H1 (cell line): Measurements from ENCODE around the gene NBAS. TPM values are rescaled to one million over a fixed set of nuclear protein-coding genes. Genes with fewer than 3 reads are reported as not detected.
A peak's percentile ranks its signal among the peaks of the same experiment; 100 is the strongest.

Experiments used
- CTCF ChIA-PET: fragments of 300-600 bp; sonication (Branson Sonifier 250); formaldehyde crosslinking; loops from one replicate; lab custom pipeline; 2021; ENCODE audit not compliant: partially characterized antibody; lab: Charles Lee
- POLR2A ChIA-PET: fragments of 300-600 bp; sonication (Branson Sonifier 250); formaldehyde crosslinking; loops from one replicate; lab custom pipeline; 2021; ENCODE audit warnings: inconsistent platforms; ENCODE audit not compliant: partially characterized antibody; lab: Charles Lee
- DNase-seq, 2 experiments: peaks; one replicate each; pipeline versions ENCODE4 v3.0.0 to v3.0.0-alpha.2; 2010 to 2022; ENCODE audit warnings: low spot score in 2 of 2, low read depth in 1 of 2, mixed read lengths in 1 of 2
- FAIRE-seq: peaks from 2 replicates; lab custom pipeline; 2011; peaks lifted over from hg19 to GRCh38; lab: Jason Lieb, UNC
- H2AFZ ChIP-seq: 2 replicates; pipeline ENCODE4 v1.8.1; 2012; ENCODE audit warnings: low read length, inconsistent platforms
- H2AK5ac ChIP-seq: 2 replicates; pipeline ENCODE4 v1.6.1; 2013; ENCODE audit warnings: low read depth, low read length
- H2BK120ac ChIP-seq: replicated peaks from 2 replicates; pipeline ENCODE3; 2013; ENCODE audit warnings: low read depth, low read length, inconsistent platforms
- H2BK12ac ChIP-seq: 2 replicates; pipeline ENCODE4 v1.6.1; 2013; ENCODE audit warnings: low read depth, low read length
- H2BK15ac ChIP-seq: 2 replicates; pipeline ENCODE4 v1.6.1; 2013; ENCODE audit warnings: low read length
- H2BK20ac ChIP-seq: 2 replicates; pipeline ENCODE4 v1.6.1; 2013; ENCODE audit warnings: low read length
- H2BK5ac ChIP-seq: 2 replicates; pipeline ENCODE4 v1.6.1; 2013; ENCODE audit warnings: low read depth, low read length
- H3K14ac ChIP-seq: 2 replicates; pipeline ENCODE4 v1.6.1; 2013; ENCODE audit warnings: inconsistent platforms; ENCODE audit not compliant: insufficient read length
- H3K18ac ChIP-seq: 2 replicates; pipeline ENCODE4 v1.6.1; 2013; ENCODE audit warnings: low read length; ENCODE audit errors: extremely low read depth
- H3K23ac ChIP-seq: 2 replicates; pipeline ENCODE4 v1.6.1; 2013; ENCODE audit warnings: inconsistent platforms; ENCODE audit not compliant: insufficient read length
- H3K23me2 ChIP-seq: 2 replicates; pipeline ENCODE4 v1.6.1; 2013; ENCODE audit warnings: low read depth, low read length
- H3K27ac ChIP-seq: 2 replicates; pipeline ENCODE4 v1.6.1; 2011; ENCODE audit warnings: low read depth, low read length, inconsistent platforms
- H3K27me3 ChIP-seq, 4 experiments: replicated peaks in 1 of 4; 1 replicate in 1 of 4; 2 replicates in 3 of 4; pipeline versions ENCODE4 v1.6.1 to v1.8.1; 2011 to 2013; ENCODE audit warnings: low read length in 3 of 4, mild to moderate bottlenecking in 3 of 4, inconsistent platforms in 2 of 4, mixed read lengths in 2 of 4, moderate library complexity in 1 of 4; ENCODE audit not compliant: control insufficient read depth in 3 of 4, insufficient read depth in 3 of 4; ENCODE audit errors: extremely low read depth in 1 of 4
- H3K36me3 ChIP-seq, 4 experiments: 2 replicates each; pipeline versions ENCODE4 v1.6.1 to v1.8.1; 2011 to 2013; ENCODE audit warnings: mild to moderate bottlenecking in 4 of 4, low read length in 3 of 4, moderate library complexity in 2 of 4, control low read depth in 1 of 4, inconsistent platforms in 1 of 4; ENCODE audit not compliant: insufficient read depth in 4 of 4, control insufficient read depth in 2 of 4
- H3K4ac ChIP-seq: replicated peaks from 2 replicates; pipeline ENCODE3; 2013; ENCODE audit warnings: low read length, low read depth, mixed read lengths, inconsistent platforms; ENCODE audit not compliant: insufficient read length
- H3K4me1 ChIP-seq, 4 experiments: replicated peaks in 1 of 4; 1 replicate in 1 of 4; 2 replicates in 3 of 4; pipeline versions ENCODE4 v1.6.1 to v1.8.1; 2011 to 2013; ENCODE audit warnings: low read length in 3 of 4, inconsistent platforms in 2 of 4, mixed read lengths in 1 of 4; ENCODE audit not compliant: insufficient read depth in 4 of 4, control insufficient read depth in 3 of 4
- H3K4me2 ChIP-seq, 2 experiments: 2 replicates each; pipeline versions ENCODE4 v1.6.1 to v1.8.1; 2011 to 2013; ENCODE audit warnings: low read depth in 2 of 2, low read length in 2 of 2, control low read depth in 1 of 2, inconsistent platforms in 1 of 2, mild to moderate bottlenecking in 1 of 2; ENCODE audit not compliant: insufficient read depth in 1 of 2
- H3K4me3 ChIP-seq, 4 experiments: fragments of 200-600, 300-600 bp in 1 of 4; sonication (generic), shearing (Covaris generic), sonication (Bioruptor Twin) in 1 of 4; 2 replicates each; pipeline versions ENCODE4 v1.5.1 to v1.8.1; 2011 to 2016; ENCODE audit warnings: low read length in 4 of 4, low read depth in 3 of 4, control low read depth in 2 of 4, inconsistent platforms in 2 of 4, mild to moderate bottlenecking in 2 of 4, mixed read lengths in 1 of 4, moderate library complexity in 1 of 4; ENCODE audit not compliant: insufficient read depth in 2 of 4; ENCODE audit errors: extremely low read depth in 1 of 4
- H3K56ac ChIP-seq: replicated peaks from 2 replicates; pipeline ENCODE3; 2013; ENCODE audit warnings: low read depth, mild to moderate bottlenecking, mixed read lengths, low read length, inconsistent platforms; ENCODE audit not compliant: insufficient read length
- H3K79me1 ChIP-seq: 2 replicates; pipeline ENCODE4 v1.6.1; 2013; ENCODE audit warnings: low read depth, low read length, control low read depth
- H3K79me2 ChIP-seq, 2 experiments: 2 replicates each; pipeline versions ENCODE4 v1.6.1 to v1.8.1; 2012 to 2013; ENCODE audit warnings: low read length in 2 of 2, mild to moderate bottlenecking in 2 of 2, inconsistent platforms in 1 of 2; ENCODE audit not compliant: insufficient read depth in 2 of 2, control insufficient read depth in 1 of 2
- H3K9ac ChIP-seq, 4 experiments: replicated peaks in 1 of 4; 1 replicate in 1 of 4; 2 replicates in 3 of 4; pipeline versions ENCODE4 v1.6.1 to v1.8.1; 2011 to 2013; ENCODE audit warnings: low read depth in 3 of 4, low read length in 3 of 4, control low read depth in 2 of 4, mild to moderate bottlenecking in 2 of 4, moderate library complexity in 2 of 4, inconsistent platforms in 1 of 4; ENCODE audit errors: extremely low read depth in 1 of 4
- H3K9me3 ChIP-seq, 2 experiments: 2 replicates each; pipeline versions ENCODE4 v1.6.1 to v1.8.1; 2012 to 2013; ENCODE audit warnings: mild to moderate bottlenecking in 2 of 2, moderate library complexity in 2 of 2, control low read depth in 1 of 2, inconsistent platforms in 1 of 2, low read depth in 1 of 2, low read length in 1 of 2, mixed read lengths in 1 of 2; ENCODE audit not compliant: insufficient read depth in 2 of 2
- H4K20me1 ChIP-seq, 2 experiments: replicated peaks in 1 of 2; 2 replicates each; pipeline versions ENCODE3 to v1.8.1; 2011 to 2013; ENCODE audit warnings: inconsistent platforms in 2 of 2, low read length in 2 of 2, mild to moderate bottlenecking in 1 of 2; ENCODE audit not compliant: insufficient read depth in 2 of 2, control insufficient read depth in 1 of 2
- H4K5ac ChIP-seq: 2 replicates; pipeline ENCODE4 v1.6.1; 2013; ENCODE audit warnings: low read length, low read depth, mixed read lengths, inconsistent platforms; ENCODE audit not compliant: insufficient read length
- H4K8ac ChIP-seq: 2 replicates; pipeline ENCODE4 v1.8.0; 2013; ENCODE audit warnings: mild to moderate bottlenecking, moderate library complexity, low read length, inconsistent platforms; ENCODE audit not compliant: insufficient read depth; ENCODE audit errors: extremely low read depth
- H4K91ac ChIP-seq: replicated peaks from 2 replicates; pipeline ENCODE3; 2013; ENCODE audit warnings: low read length, mixed read lengths, inconsistent platforms; ENCODE audit not compliant: insufficient read length
- CBX8 ChIP-seq: fragments of 300-800, 300-1000 bp; sonication (generic); IDR thresholded peaks from 2 replicates; pipeline ENCODE4 v1.7.1; 2016; ENCODE audit warnings: low read depth, low read length, borderline replicate concordance
- MAFK ChIP-seq: IDR thresholded peaks from 2 replicates; pipeline ENCODE4 v1.6.1; 2012; ENCODE audit warnings: low read depth, mild to moderate bottlenecking, improper control_type of control experiment, low read length
- WGBS, 2 experiments: shearing (Covaris generic) in 1 of 2; methylation state at CpG; one replicate each; pipeline versions ENCODE4 v1.1.6 to v1.1.7; 2013 to 2015; ENCODE audit warnings: low lambda C conversion rate in 2 of 2, mixed read lengths in 2 of 2, inconsistent platforms in 1 of 2, low coverage in 1 of 2, missing lambda C conversion rate in 1 of 2; ENCODE audit not compliant: insufficient replicate concordance in 2 of 2, insufficient coverage in 1 of 2, insufficient read length in 1 of 2; ENCODE audit errors: extremely low coverage in 1 of 2, missing lambda C conversion rate in 1 of 2; 5-methylcytosine and 5-hydroxymethylcytosine counted together
- polyA plus RNA-seq, 7 experiments: library from polyadenylated mRNA; depleted of rRNA in 3 of 7; stranded (reverse) in 5 of 7; unstranded in 2 of 7; fragments of >200 nt in 5 of 7; fragments of 200-250 nt in 2 of 7; gene quantifications; 1 replicate in 5 of 7; 2 replicates in 1 of 7; 4 replicates in 1 of 7; pipeline versions ENCODE4 v1.2.1 to v1.2.3, GENCODE V29; 2011 to 2013; ENCODE audit warnings: missing spikeins in 2 of 7, mixed read lengths in 2 of 7
- total RNA-seq: library from RNA; stranded (reverse); fragmentation: NEBNext Ultra II Directional; extraction: Animal tissue kit (Norgen Biotek cat#: 25700); gene quantifications from 2 replicates; pipeline ENCODE4 v1.2.1, GENCODE V29; 2021

NBAS gene
- total and polyA plus RNA-seq, 2 of the 8 experiments (the other 6 are each of a cell fraction or from before 2014, with no cell fraction given): 19.6 to 34.8 TPM

DNA sequence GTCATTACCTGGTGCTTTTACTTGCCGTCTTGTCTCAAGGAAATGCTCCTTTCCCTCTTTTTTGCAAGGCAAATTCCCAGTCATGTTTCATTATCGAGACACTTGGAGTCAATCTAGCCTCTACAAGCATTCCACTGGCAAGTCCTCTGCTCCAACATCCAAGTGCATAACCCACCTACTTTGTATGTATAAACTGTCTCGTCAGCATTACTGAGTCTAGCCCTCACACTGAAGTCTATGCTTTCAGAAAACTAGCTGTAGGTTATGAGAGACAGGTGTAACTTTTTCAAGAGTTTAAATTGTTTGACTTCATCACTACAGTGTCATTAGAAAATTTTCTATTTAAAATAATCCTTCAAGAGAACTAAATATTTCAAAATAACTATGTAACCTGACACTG is 319.2 kb downstream of the NBAS start:
- Histone ChIP-seq H3K4ac (no peak overlapping the region), H3K23me2 (no peaks in the 10 kb centered on the region), H3K36me3 (no peaks in the 10 kb centered on the region), H3K4me3 (no peak overlapping the region), H2BK12ac (no peak overlapping the region), H3K79me1 (no peaks in the 10 kb centered on the region), H3K14ac (no peak overlapping the region), H4K20me1 (no peaks in the 10 kb centered on the region), H4K8ac (no peak overlapping the region), H3K27ac (no peak overlapping the region), H4K5ac (no peak overlapping the region), H2AFZ (no peak overlapping the region), H3K4me2 (no peak overlapping the region), H3K4me1 (peaks cover 0 to 3% (median 0%) of the 10 kb centered on the region in 4 experiments; a peak in 3 of 7 replicates)
- no peak for FAIRE-seq
- CTCF ChIA-PET: interaction anchor here (1.0 kb wide), 1 partner anchor 97 kb away, joined by 3 read pairs; no protein-coding TSS in a partner anchor
- TF ChIP-seq CBX8 (no peak), MAFK (peak; percentile 87)
- TF ChIP-seq, all 59 proteins: peak for 1
- Histone ChIP-seq H2BK15ac (no peak overlapping the region), H2BK120ac (no peak overlapping the region), H3K79me2 (no peaks in the 10 kb centered on the region), H3K18ac (no peak overlapping the region), H3K23ac (no peak overlapping the region), H3K27me3 (no peaks in the 10 kb centered on the region), H2AK5ac (no peak overlapping the region), H3K9ac (no peak overlapping the region), H2BK20ac (no peak overlapping the region), H3K9me3 (no peaks in the 10 kb centered on the region), H2BK5ac (no peak overlapping the region), H3K56ac (no peak overlapping the region), H4K91ac (no peak overlapping the region)
- POLR2A ChIA-PET: no interaction called here
- DNase-seq: no peak
- 74% methylated on average over 3 of the region's 3 CpGs; no CpG with 5 or more reads in 1 of the 2 experiments for WGBS, 2 experiments
